ENCODE data around the gene WDR7.

Gene WDR7

DNA sequence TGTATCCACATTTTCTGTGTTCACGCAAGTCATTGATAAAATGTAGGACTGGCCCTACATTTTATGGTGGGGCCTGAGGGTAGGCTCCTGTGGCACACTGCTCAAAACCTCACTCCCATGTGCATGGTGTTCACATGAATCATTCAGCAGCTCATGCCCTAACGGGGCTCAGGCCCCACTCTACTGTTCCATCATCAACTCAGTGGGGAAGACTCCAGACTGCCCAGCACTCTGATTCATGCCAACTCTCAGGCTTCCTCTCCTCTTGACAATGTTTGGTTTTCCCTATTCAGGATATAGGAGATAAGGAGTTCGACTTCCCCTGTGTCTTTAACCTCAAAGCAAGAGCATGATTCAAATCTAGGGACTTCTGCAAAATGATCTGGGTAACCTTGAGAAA, 403.7 kb downstream of the WDR7 start:
- Histone ChIP-seq H3K4me3 (IDR thresholded peaks at IDR 0.05; ENCODE audit: insufficient read depth, low read depth, low read length) (no peak overlapping the region), H3K27ac (no peak overlapping the region; the same call in 1 of the 2 replicates), H3K4me2 (no peak overlapping the region), H3K79me2 (ENCODE audit: insufficient read depth, low read depth) (no peaks in the 10 kb centered on the region), H3K36me3 (ENCODE audit: insufficient read depth) (no peaks in the 10 kb centered on the region), H2AFZ (ENCODE audit: low read depth) (no peak overlapping the region), H3K27me3 (ENCODE audit: insufficient read depth, low read depth) (no peaks in the 10 kb centered on the region), H3K9ac (no peak overlapping the region), H4K20me1 (ENCODE audit: insufficient read depth) (no peaks in the 10 kb centered on the region), H3K4me1 (ENCODE audit: low read depth, poor library complexity, severe bottlenecking) (peaks cover 48% of the 10 kb centered on the region)
- TF ChIP-seq, protein P1, sequence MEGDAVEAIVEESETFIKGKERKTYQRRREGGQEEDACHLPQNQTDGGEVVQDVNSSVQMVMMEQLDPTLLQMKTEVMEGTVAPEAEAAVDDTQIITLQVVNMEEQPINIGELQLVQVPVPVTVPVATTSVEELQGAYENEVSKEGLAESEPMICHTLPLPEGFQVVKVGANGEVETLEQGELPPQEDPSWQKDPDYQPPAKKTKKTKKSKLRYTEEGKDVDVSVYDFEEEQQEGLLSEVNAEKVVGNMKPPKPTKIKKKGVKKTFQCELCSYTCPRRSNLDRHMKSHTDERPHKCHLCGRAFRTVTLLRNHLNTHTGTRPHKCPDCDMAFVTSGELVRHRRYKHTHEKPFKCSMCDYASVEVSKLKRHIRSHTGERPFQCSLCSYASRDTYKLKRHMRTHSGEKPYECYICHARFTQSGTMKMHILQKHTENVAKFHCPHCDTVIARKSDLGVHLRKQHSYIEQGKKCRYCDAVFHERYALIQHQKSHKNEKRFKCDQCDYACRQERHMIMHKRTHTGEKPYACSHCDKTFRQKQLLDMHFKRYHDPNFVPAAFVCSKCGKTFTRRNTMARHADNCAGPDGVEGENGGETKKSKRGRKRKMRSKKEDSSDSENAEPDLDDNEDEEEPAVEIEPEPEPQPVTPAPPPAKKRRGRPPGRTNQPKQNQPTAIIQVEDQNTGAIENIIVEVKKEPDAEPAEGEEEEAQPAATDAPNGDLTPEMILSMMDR (conservative IDR thresholded peaks at IDR 0.05; ENCODE audit: low read depth, low read length), result no peak

DNA sequence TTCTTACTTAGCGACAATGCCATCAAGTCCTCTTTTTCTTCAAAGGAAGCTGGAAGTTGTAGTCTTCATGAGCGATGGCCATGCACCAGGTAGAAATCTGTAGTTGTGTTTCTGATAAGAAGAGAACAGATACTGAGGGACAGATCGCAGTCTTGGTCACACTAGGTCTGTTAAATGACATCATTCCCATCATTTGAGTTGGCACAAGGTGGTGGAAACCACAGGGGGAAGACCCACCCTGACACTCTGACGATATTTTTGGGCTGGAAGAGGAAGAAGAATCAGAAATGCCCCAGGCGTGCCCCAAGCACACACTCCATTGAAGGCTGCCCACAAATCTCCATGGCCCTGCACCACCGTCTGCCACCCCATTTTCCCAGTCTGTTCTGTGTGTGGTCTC, 406.7 kb downstream of the WDR7 start:
- no peak overlapping the region for H3K27ac ChIP-seq
- peaks cover 18% of the 10 kb centered on the region for H3K4me1 ChIP-seq (ENCODE audit: low read depth, poor library complexity, severe bottlenecking)
- no peak overlapping the region for H3K4me3 ChIP-seq (IDR thresholded peaks at IDR 0.05; ENCODE audit: insufficient read depth, low read depth, low read length)

DNA sequence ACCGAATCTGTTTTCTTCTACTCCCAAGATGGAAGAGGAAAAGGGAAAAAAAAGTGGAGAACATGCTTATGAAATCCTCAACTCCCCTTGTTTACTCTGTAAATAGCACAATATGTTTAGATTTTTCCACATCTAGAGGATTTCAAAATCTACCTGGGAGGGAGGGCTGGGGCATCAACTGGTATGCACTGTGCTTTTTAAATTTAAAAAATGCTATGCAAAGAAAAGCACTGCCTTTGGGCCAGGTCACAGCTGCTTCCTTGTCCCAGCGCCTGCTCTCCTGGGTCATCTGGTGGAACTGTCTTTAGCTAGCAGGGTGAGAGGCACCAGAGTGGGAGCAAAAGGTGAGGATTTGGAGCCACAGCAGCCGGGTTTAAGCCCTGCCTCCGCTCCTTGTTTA, 407.6 kb downstream of the WDR7 start:
- Histone ChIP-seq H3K79me2 (ENCODE audit: insufficient read depth, low read depth) (no peaks in the 10 kb centered on the region), H4K20me1 (ENCODE audit: insufficient read depth) (no peaks in the 10 kb centered on the region), H3K4me2 (no peak overlapping the region), H2AFZ (ENCODE audit: low read depth) (no peak overlapping the region), H3K27me3 (ENCODE audit: insufficient read depth, low read depth) (no peaks in the 10 kb centered on the region), H3K4me3 (IDR thresholded peaks at IDR 0.05; ENCODE audit: insufficient read depth, low read depth, low read length) (no peak overlapping the region), H3K9ac (no peak overlapping the region), H3K4me1 (ENCODE audit: low read depth, poor library complexity, severe bottlenecking) (peaks cover 9% of the 10 kb centered on the region), H3K27ac (no peak overlapping the region), H3K36me3 (ENCODE audit: insufficient read depth) (no peaks in the 10 kb centered on the region)
- TF ChIP-seq, protein P1 (conservative IDR thresholded peaks at IDR 0.05; ENCODE audit: low read depth, low read length), result no peak

More for the DNA sequence above, 406.7 kb downstream of the WDR7 start:
- Histone ChIP-seq H3K4me2 (no peak overlapping the region), H3K36me3 (ENCODE audit: insufficient read depth) (no peaks in the 10 kb centered on the region), H2AFZ (ENCODE audit: low read depth) (no peak overlapping the region), H3K27me3 (ENCODE audit: insufficient read depth, low read depth) (no peaks in the 10 kb centered on the region), H3K9ac (no peak overlapping the region), H4K20me1 (ENCODE audit: insufficient read depth) (no peaks in the 10 kb centered on the region), H3K79me2 (ENCODE audit: insufficient read depth, low read depth) (no peaks in the 10 kb centered on the region)
- TF ChIP-seq, protein P1 (conservative IDR thresholded peaks at IDR 0.05; ENCODE audit: low read depth, low read length), result no peak

DNA sequence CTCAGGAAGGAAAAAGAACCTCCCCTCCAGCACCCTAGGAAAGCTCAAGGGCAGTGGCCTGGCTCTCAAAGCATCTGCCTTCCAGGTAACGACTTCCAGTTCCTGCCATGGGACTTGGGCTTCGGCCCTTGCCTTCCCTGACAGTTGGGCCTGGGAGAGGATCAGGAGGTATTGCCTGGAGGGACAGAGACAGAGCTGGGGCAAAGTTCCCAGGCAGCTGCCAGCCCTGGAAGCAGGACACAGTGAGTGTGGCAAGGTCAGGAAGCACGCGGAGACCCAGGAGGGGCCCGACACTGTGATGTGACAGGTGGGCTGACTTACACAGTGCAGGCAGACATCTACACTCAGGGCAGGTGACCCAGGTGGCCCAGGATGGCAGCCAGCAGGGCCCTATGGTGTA, 408.2 kb downstream of the WDR7 start:
- Histone ChIP-seq H3K79me2 (ENCODE audit: insufficient read depth, low read depth) (no peaks in the 10 kb centered on the region), H3K4me1 (ENCODE audit: low read depth, poor library complexity, severe bottlenecking) (peaks cover 3% of the 10 kb centered on the region), H3K9ac (no peak overlapping the region), H3K27ac (no peak overlapping the region), H3K27me3 (ENCODE audit: insufficient read depth, low read depth) (no peaks in the 10 kb centered on the region), H3K4me3 (IDR thresholded peaks at IDR 0.05; ENCODE audit: insufficient read depth, low read depth, low read length) (no peak overlapping the region), H4K20me1 (ENCODE audit: insufficient read depth) (no peaks in the 10 kb centered on the region), H2AFZ (ENCODE audit: low read depth) (no peak overlapping the region), H3K4me2 (no peak overlapping the region), H3K36me3 (ENCODE audit: insufficient read depth) (no peaks in the 10 kb centered on the region)
- TF ChIP-seq, protein P1 (conservative IDR thresholded peaks at IDR 0.05; ENCODE audit: low read depth, low read length), result no peak
